Spleen (tissue), 11 donors: ENCODE measurements around the gene ACOT6. TPM values are rescaled to one million over a fixed set of nuclear protein-coding genes. Genes with fewer than 3 reads are reported as not detected.

ENCODE experiments used
- DNase-seq: peaks from one replicate; pipeline ENCODE4 v3.0.0-alpha.2; 2020
- H3K27ac ChIP-seq, 8 donors: fragments of 200-600 bp; sonication (generic) in 7 of 8; 1 replicate in 4 of 8; 2 replicates in 4 of 8; pipeline versions ENCODE4 v1.5.0 to v1.8.0; 2016 to 2021; ENCODE audit warnings: inconsistent platforms in 4 of 8, mild to moderate bottlenecking in 4 of 8, moderate library complexity in 1 of 8
- H3K27me3 ChIP-seq, 7 donors: fragments of 200-600 bp; sonication (generic) in 6 of 7; replicated peaks in 1 of 7; 1 replicate in 4 of 7; 2 replicates in 3 of 7; pipeline versions ENCODE4 v1.5.0 to v1.8.0; 2016 to 2021; ENCODE audit warnings: inconsistent platforms in 3 of 7, mild to moderate bottlenecking in 1 of 7
- H3K36me3 ChIP-seq, 6 donors: fragments of 200-600 bp; sonication (generic) in 5 of 6; 1 replicate in 4 of 6; 2 replicates in 2 of 6; pipeline versions ENCODE4 v1.5.0 to v1.8.0; 2016 to 2021; ENCODE audit warnings: inconsistent platforms in 2 of 6
- H3K4me1 ChIP-seq, 6 donors: fragments of 200-600 bp; sonication (generic) in 5 of 6; 1 replicate in 3 of 6; 2 replicates in 3 of 6; pipeline versions ENCODE4 v1.5.0 to v1.8.0; 2016 to 2021; ENCODE audit warnings: inconsistent platforms in 3 of 6
- H3K4me3 ChIP-seq, 8 donors: fragments of 200-600 bp; sonication (generic) in 7 of 8; 1 replicate in 4 of 8; 2 replicates in 4 of 8; pipeline versions ENCODE4 v1.5.0 to v1.8.0; 2016 to 2021; ENCODE audit warnings: inconsistent platforms in 4 of 8, mild to moderate bottlenecking in 4 of 8, moderate library complexity in 2 of 8
- H3K9me3 ChIP-seq, 8 donors: fragments of 200-600 bp; sonication (generic) in 7 of 8; 1 replicate in 4 of 8; 2 replicates in 4 of 8; pipeline versions ENCODE4 v1.5.0 to v1.8.0; 2016 to 2021; ENCODE audit warnings: inconsistent platforms in 4 of 8
- POLR2A ChIP-seq, 3 donors: fragments of 450-650 bp; IDR thresholded peaks; one replicate each; pipeline ENCODE4 v1.5.1; 2017; ENCODE audit warnings: antibody characterized with exemption in 3 of 3, mild to moderate bottlenecking in 1 of 3
- POLR2AphosphoS5 ChIP-seq, 3 donors: sonication (generic); formaldehyde crosslinking; IDR thresholded peaks; one replicate each; pipeline ENCODE4 v1.5.1; 2017; ENCODE audit warnings: antibody characterized with exemption in 3 of 3
- WGBS, 5 donors: extraction: QIAGEN DNeasy Blood & Tissue Kit in 3 of 5; methylation state at CpG; one replicate each; pipeline versions ENCODE4 v1.1.5 to v1.1.7; 2013 to 2018; 5-methylcytosine and 5-hydroxymethylcytosine counted together
- intact Hi-C: fragments of 100-400 bp; cut with DNase I; formaldehyde crosslinking; loops from one replicate; pipeline ENCODE4 v1.15.0; 2023; ENCODE audit warnings: low total_unique reads
- polyA plus RNA-seq, 3 donors: library from polyadenylated mRNA; stranded (reverse); fragments of 200-250 nt; gene quantifications; one replicate each; pipeline ENCODE4 v1.2.1, GENCODE V29; 2013
- total RNA-seq, 7 donors: library from RNA; depleted of rRNA in 3 of 7; stranded (reverse); fragments of >200 nt in 3 of 7; fragmentation: NEBNext Ultra II Directional in 4 of 7; extraction: Animal tissue kit (Norgen Biotek cat#: 25700) in 4 of 7; gene quantifications; one replicate each; pipeline versions ENCODE4 v1.1.0 to v1.2.1, GENCODE V29; 2016 to 2021
- TF ChIP-seq, protein P1 (sequence below), 11 experiments: fragments of 200-600 bp in 7 of 11; fragments of 450-650 bp in 4 of 11; sonication (generic) in 4 of 11; IDR thresholded peaks in 8 of 11; conservative IDR thresholded peaks in 3 of 11; 1 replicate in 7 of 11; 2 replicates in 4 of 11; pipeline versions ENCODE4 v1.4.0 to v1.8.0; 2016 to 2021; ENCODE audit warnings: antibody characterized with exemption in 11 of 11, inconsistent platforms in 4 of 11, mild to moderate bottlenecking in 1 of 11
- donor health status: healthy with polysubstance abuse.
- donor health status: DM: no; HTN: no; CAD: no; lungs with moderate emphysema.
- donor health status: DM: no; HTN: no; CAD: no.
- donor health status: Bipolar disorder and iron deficiency.
- donor health status: healthy.
- donor health status: DM: no; HTN: no; CAD: no.
- donor health status: DM: yes; HTN: yes; CAD: no.

ACOT6 gene
- total and polyA plus RNA-seq, 10 donors: not detected

DNA sequence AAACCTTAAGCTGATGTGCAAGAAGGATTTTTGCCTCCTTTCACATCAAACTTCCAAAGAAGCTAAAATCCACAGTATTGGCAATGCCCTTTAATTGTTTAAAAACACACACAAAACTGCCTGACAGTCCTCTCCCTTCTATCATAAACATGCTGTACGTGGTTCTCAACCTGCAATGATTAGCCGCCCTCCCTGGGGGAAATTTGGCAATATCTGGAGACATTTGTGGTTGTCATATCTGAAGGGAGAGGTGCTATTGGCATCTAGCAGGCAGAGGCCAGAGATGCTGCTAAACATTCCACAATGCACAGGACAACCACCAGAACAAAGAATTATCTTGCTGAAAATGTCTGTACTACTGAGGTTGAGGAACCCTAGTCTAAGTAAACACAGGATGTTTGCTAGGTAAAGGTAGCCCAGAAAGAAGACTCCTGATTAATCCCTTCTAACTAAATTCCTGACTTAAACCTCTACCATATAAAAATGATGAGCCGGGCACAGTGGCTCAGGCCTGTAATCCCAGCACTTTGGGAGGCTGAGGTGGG, 1.2 kb downstream of the ACOT6 start:
- peak overlapping the region in 5 of 8 donors; percentile 66 to 95 (median 80) for H3K4me3 ChIP-seq
- H3K27me3 ChIP-seq: peaks cover 0 to 13% (median 0%) of the 10 kb centered on the region in 7 donors
- WGBS, 5 donors: 59 to 95% (median 78%) methylated on average over 3 of the region's 3 CpGs
- intact Hi-C loops: no loop called here
- no peak for DNase-seq
- H3K27ac ChIP-seq: peak overlapping the region in 4 of 8 donors; percentile 84 to 90 (median 86)
- TF ChIP-seq POLR2AphosphoS5 (IDR thresholded peaks at IDR 0.05) (no peak), POLR2A (IDR thresholded peaks at IDR 0.05) (no peak)
- TF ChIP-seq, protein P1, sequence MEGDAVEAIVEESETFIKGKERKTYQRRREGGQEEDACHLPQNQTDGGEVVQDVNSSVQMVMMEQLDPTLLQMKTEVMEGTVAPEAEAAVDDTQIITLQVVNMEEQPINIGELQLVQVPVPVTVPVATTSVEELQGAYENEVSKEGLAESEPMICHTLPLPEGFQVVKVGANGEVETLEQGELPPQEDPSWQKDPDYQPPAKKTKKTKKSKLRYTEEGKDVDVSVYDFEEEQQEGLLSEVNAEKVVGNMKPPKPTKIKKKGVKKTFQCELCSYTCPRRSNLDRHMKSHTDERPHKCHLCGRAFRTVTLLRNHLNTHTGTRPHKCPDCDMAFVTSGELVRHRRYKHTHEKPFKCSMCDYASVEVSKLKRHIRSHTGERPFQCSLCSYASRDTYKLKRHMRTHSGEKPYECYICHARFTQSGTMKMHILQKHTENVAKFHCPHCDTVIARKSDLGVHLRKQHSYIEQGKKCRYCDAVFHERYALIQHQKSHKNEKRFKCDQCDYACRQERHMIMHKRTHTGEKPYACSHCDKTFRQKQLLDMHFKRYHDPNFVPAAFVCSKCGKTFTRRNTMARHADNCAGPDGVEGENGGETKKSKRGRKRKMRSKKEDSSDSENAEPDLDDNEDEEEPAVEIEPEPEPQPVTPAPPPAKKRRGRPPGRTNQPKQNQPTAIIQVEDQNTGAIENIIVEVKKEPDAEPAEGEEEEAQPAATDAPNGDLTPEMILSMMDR (IDR thresholded peaks at IDR 0.05 in 8 of 11, conservative IDR thresholded peaks at IDR 0.05 in 3 of 11): no peak
- peaks cover 0 to 22% (median 13%) of the 10 kb centered on the region in 6 donors for H3K4me1 ChIP-seq
- H3K36me3 ChIP-seq: no peaks in the 10 kb centered on the region
- H3K9me3 ChIP-seq: peaks cover 0 to 8% (median 0%) of the 10 kb centered on the region in 8 donors

DNA sequence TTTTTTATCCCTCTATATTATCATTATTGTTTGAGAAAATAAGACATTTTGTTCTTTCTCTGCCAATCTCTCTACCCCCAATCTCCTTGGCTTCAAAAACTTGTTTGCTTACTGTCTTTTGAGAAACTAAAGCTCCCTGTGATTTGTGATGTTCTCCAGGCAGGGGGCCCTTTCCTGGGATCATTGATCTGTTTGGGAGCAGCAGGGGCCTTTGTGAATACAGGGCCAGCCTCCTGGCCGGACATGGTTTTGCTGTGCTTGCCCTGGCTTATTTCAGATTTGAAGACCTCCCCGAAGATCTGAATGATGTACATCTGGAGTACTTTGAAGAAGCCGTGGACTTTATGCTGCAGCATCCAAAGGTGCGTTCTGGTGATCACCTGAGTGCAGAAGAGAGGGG, 4.5 kb downstream of the ACOT6 start:
- H3K27ac ChIP-seq: no peak overlapping the region
- 84 to 93% (median 92%) methylated on average over 4 of the region's 4 CpGs for WGBS, 5 donors
- H3K9me3 ChIP-seq: no peaks in the 10 kb centered on the region
- H3K4me3 ChIP-seq: no peak overlapping the region
- H3K27me3 ChIP-seq: peaks cover 0 to 13% (median 0%) of the 10 kb centered on the region in 7 donors
- DNase-seq: no peak
- TF ChIP-seq POLR2A (IDR thresholded peaks at IDR 0.05) (no peak), POLR2AphosphoS5 (IDR thresholded peaks at IDR 0.05) (no peak)
- TF ChIP-seq, protein P1 (IDR thresholded peaks at IDR 0.05 in 8 of 11, conservative IDR thresholded peaks at IDR 0.05 in 3 of 11): no peak
- H3K36me3 ChIP-seq: no peaks in the 10 kb centered on the region
- intact Hi-C loops: no loop called here
- H3K4me1 ChIP-seq: peaks cover 0 to 18% (median 12%) of the 10 kb centered on the region in 6 donors

DNA sequence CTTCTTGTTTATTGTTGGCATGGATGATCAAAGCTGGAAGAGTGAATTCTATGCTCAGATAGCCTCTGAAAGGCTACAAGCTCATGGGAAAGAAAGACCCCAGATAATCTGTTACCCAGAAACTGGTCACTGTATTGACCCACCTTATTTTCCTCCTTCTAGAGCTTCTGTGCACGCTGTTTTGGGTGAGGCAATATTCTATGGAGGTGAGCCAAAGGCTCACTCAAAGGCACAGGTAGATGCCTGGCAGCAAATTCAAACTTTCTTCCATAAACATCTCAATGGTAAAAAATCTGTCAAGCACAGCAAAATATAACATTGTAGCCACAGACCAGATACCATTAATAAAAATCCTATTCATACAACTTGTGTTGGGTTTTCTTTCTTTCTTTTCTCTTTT, 7.2 kb downstream of the ACOT6 start:
- TF ChIP-seq POLR2AphosphoS5 (IDR thresholded peaks at IDR 0.05) (no peak), POLR2A (IDR thresholded peaks at IDR 0.05) (no peak)
- TF ChIP-seq, protein P1 (IDR thresholded peaks at IDR 0.05 in 8 of 11, conservative IDR thresholded peaks at IDR 0.05 in 3 of 11): no peak
- no peak for DNase-seq
- intact Hi-C loops: no loop called here
- Histone ChIP-seq H3K27me3 (no peaks in the 10 kb centered on the region), H3K27ac (no peak overlapping the region), H3K9me3 (no peaks in the 10 kb centered on the region), H3K4me3 (no peak overlapping the region), H3K36me3 (no peaks in the 10 kb centered on the region), H3K4me1 (no peaks in the 10 kb centered on the region)
- 63 to 91% (median 88%) methylated on average over 1 of the region's 1 CpG for WGBS, 5 donors

DNA sequence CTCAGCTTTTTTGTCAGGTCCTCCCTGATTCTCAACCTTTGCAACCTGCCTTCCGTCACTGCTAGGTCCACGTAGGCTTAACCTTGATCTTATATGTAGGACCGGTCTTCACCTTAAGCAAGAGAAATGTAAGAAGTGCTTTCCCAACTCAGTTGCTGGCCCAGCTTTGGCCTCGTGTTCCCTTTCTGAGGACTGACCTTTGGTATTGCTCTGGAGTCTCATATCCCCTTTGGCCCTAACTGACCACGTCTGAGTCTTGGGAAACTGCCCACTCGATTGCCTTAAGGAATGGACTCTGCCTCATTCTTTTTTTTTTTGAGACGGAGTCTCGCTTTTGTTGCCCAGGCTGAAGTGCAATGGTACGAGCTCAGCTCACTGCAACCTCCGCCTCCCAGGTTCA, 8.0 kb downstream of the ACOT6 start:
- Histone ChIP-seq H3K27me3 (no peaks in the 10 kb centered on the region), H3K4me3 (no peak overlapping the region), H3K4me1 (no peaks in the 10 kb centered on the region), H3K9me3 (no peaks in the 10 kb centered on the region), H3K36me3 (no peaks in the 10 kb centered on the region), H3K27ac (no peak overlapping the region)
- DNase-seq: no peak
- 83 to 91% (median 88%) methylated on average over 7 to 10 of the region's 10 CpGs for WGBS, 5 donors
- intact Hi-C loops: no loop called here
- TF ChIP-seq, protein P1 (IDR thresholded peaks at IDR 0.05 in 8 of 11, conservative IDR thresholded peaks at IDR 0.05 in 3 of 11): no peak
- no peak for TF ChIP-seq POLR2AphosphoS5 (IDR thresholded peaks at IDR 0.05)
- TF ChIP-seq POLR2A (IDR thresholded peaks at IDR 0.05): no peak
